ENCODE data around the gene BCAS3.

Gene BCAS3

GRCh38 chr17:61363601-61364462, 686.2 kb downstream of the BCAS3 start:
- no peak overlapping the region for H3K27ac ChIP-seq (ENCODE audit: insufficient read depth, low read depth, low read length, poor library complexity, severe bottlenecking)
- no peaks in the 10 kb centered on the region for H3K9me3 ChIP-seq (ENCODE audit: control insufficient read depth, low read length)
- WGBS, 2 experiments: 94% methylated on average over 13 of the region's 13 CpGs
- no peaks in the 10 kb centered on the region for H3K36me3 ChIP-seq (ENCODE audit: control insufficient read depth, insufficient read depth, low read length)
- no peak overlapping the region for H3K4me3 ChIP-seq (ENCODE audit: insufficient read depth, low read depth, low read length)
- no peaks in the 10 kb centered on the region for H3K27me3 ChIP-seq (ENCODE audit: control insufficient read depth, insufficient read depth, low read length, poor library complexity, severe bottlenecking)
- H3K4me1 ChIP-seq (ENCODE audit: control insufficient read depth, insufficient read depth, low read length): peaks cover 5% of the 10 kb centered on the region

DNA sequence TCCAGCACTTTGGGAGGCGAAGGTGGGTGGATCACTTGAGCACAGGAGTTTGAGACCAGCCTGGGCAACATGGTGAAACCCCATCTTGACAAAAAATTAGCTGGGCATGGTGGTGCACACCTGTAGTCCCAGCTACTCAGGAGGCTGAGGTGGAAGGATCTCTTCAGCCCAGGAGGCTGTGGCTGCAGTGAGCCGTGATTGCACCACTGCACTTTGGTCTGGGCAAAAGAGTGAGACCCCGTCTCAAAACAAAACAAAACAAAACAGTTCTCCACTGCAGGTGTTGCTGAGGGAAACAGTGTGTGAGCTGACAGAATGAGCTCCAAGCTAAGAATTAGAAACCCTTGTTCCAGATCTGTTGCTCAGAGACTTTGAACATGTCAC, 686.8 kb downstream of the BCAS3 start:
- no peaks in the 10 kb centered on the region for H3K9me3 ChIP-seq (ENCODE audit: control insufficient read depth, low read length)
- H3K4me1 ChIP-seq (ENCODE audit: control insufficient read depth, insufficient read depth, low read length): peaks cover 8% of the 10 kb centered on the region
- 88 to 96% methylated on average over 3 of the region's 3 CpGs for WGBS, 2 experiments
- no peaks in the 10 kb centered on the region for H3K27me3 ChIP-seq (ENCODE audit: control insufficient read depth, insufficient read depth, low read length, poor library complexity, severe bottlenecking)
- no peak overlapping the region for H3K27ac ChIP-seq (ENCODE audit: insufficient read depth, low read depth, low read length, poor library complexity, severe bottlenecking)
- H3K4me3 ChIP-seq (ENCODE audit: insufficient read depth, low read depth, low read length): no peak overlapping the region
- no peaks in the 10 kb centered on the region for H3K36me3 ChIP-seq (ENCODE audit: control insufficient read depth, insufficient read depth, low read length)

GRCh38 chr17:61366076-61366714, 688.5 kb downstream of the BCAS3 start:
- WGBS, 2 experiments: 92 to 95% methylated on average over 8 of the region's 8 CpGs
- Histone ChIP-seq H3K4me3 (ENCODE audit: insufficient read depth, low read depth, low read length) (no peak overlapping the region), H3K9me3 (ENCODE audit: control insufficient read depth, low read length) (no peaks in the 10 kb centered on the region), H3K27me3 (ENCODE audit: control insufficient read depth, insufficient read depth, low read length, poor library complexity, severe bottlenecking) (no peaks in the 10 kb centered on the region), H3K4me1 (ENCODE audit: control insufficient read depth, insufficient read depth, low read length) (peaks cover 8% of the 10 kb centered on the region), H3K36me3 (ENCODE audit: control insufficient read depth, insufficient read depth, low read length) (no peaks in the 10 kb centered on the region), H3K27ac (ENCODE audit: insufficient read depth, low read depth, low read length, poor library complexity, severe bottlenecking) (no peak overlapping the region)

- 89 to 90% methylated on average over 19 of the region's 19 CpGs for WGBS, 2 experiments
- H3K4me1 ChIP-seq (ENCODE audit: control insufficient read depth, insufficient read depth, low read length): peaks cover 8% of the 10 kb centered on the region
- no peaks in the 10 kb centered on the region for H3K9me3 ChIP-seq (ENCODE audit: control insufficient read depth, low read length)
- H3K27me3 ChIP-seq (ENCODE audit: control insufficient read depth, insufficient read depth, low read length, poor library complexity, severe bottlenecking): no peaks in the 10 kb centered on the region
- H3K27ac ChIP-seq (ENCODE audit: insufficient read depth, low read depth, low read length, poor library complexity, severe bottlenecking): no peak overlapping the region
- H3K4me3 ChIP-seq (ENCODE audit: insufficient read depth, low read depth, low read length): no peak overlapping the region
- no peaks in the 10 kb centered on the region for H3K36me3 ChIP-seq (ENCODE audit: control insufficient read depth, insufficient read depth, low read length)
Measured at GRCh38 chr17:61366715-61367413, 689.2 kb downstream of the BCAS3 start.

- 96% methylated on average over 27 of the region's 27 CpGs for WGBS, 2 experiments
- Histone ChIP-seq H3K4me1 (ENCODE audit: control insufficient read depth, insufficient read depth, low read length) (peaks cover 8% of the 10 kb centered on the region), H3K27me3 (ENCODE audit: control insufficient read depth, insufficient read depth, low read length, poor library complexity, severe bottlenecking) (no peaks in the 10 kb centered on the region), H3K4me3 (ENCODE audit: insufficient read depth, low read depth, low read length) (no peak overlapping the region), H3K27ac (ENCODE audit: insufficient read depth, low read depth, low read length, poor library complexity, severe bottlenecking) (no peak overlapping the region), H3K9me3 (ENCODE audit: control insufficient read depth, low read length) (no peaks in the 10 kb centered on the region), H3K36me3 (ENCODE audit: control insufficient read depth, insufficient read depth, low read length) (no peaks in the 10 kb centered on the region)
Measured at GRCh38 chr17:61368049-61368831, 690.6 kb downstream of the BCAS3 start.

GRCh38 chr17:61368832-61369450, 691.3 kb downstream of the BCAS3 start:
- no peaks in the 10 kb centered on the region for H3K9me3 ChIP-seq (ENCODE audit: control insufficient read depth, low read length)
- WGBS, 2 experiments: 81 to 86% methylated on average over 7 of the region's 7 CpGs
- H3K27ac ChIP-seq (ENCODE audit: insufficient read depth, low read depth, low read length, poor library complexity, severe bottlenecking): no peak overlapping the region
- no peaks in the 10 kb centered on the region for H3K27me3 ChIP-seq (ENCODE audit: control insufficient read depth, insufficient read depth, low read length, poor library complexity, severe bottlenecking)
- no peak overlapping the region for H3K4me3 ChIP-seq (ENCODE audit: insufficient read depth, low read depth, low read length)
- no peaks in the 10 kb centered on the region for H3K36me3 ChIP-seq (ENCODE audit: control insufficient read depth, insufficient read depth, low read length)
- H3K4me1 ChIP-seq (ENCODE audit: control insufficient read depth, insufficient read depth, low read length): peaks cover 8% of the 10 kb centered on the region

DNA sequence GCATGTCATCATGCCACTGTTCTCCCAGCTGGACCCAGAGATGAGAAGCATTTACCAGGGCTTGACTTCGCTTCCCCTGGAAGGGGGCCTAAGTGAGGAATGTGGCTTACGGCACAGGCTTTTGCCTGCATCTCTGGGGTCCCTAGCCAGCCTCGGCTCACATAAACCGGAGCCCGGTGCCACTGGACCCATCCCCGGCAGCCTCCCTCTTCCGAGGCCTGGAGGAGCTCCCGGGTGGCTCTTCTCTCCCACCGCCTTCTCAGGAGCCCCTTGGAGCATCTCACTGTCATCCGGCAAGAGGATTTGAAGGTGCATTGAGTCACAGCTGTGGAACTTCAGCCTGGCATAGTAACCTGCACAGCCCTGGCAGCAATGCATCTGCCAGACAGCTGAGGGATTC, 692.1 kb downstream of the BCAS3 start:
- Histone ChIP-seq H3K4me3 (ENCODE audit: insufficient read depth, low read depth, low read length) (no peak overlapping the region), H3K4me1 (ENCODE audit: control insufficient read depth, insufficient read depth, low read length) (peaks cover 8% of the 10 kb centered on the region), H3K9me3 (ENCODE audit: control insufficient read depth, low read length) (no peaks in the 10 kb centered on the region), H3K27me3 (ENCODE audit: control insufficient read depth, insufficient read depth, low read length, poor library complexity, severe bottlenecking) (no peaks in the 10 kb centered on the region), H3K36me3 (ENCODE audit: control insufficient read depth, insufficient read depth, low read length) (no peaks in the 10 kb centered on the region), H3K27ac (ENCODE audit: insufficient read depth, low read depth, low read length, poor library complexity, severe bottlenecking) (no peak overlapping the region)
- WGBS, 2 experiments: 91 to 96% methylated on average over 10 of the region's 10 CpGs

GRCh38 chr17:61371179-61371578, 693.5 kb downstream of the BCAS3 start:
- WGBS, 2 experiments: 82 to 83% methylated on average over 1 of the region's 1 CpG
- H3K27ac ChIP-seq (ENCODE audit: insufficient read depth, low read depth, low read length, poor library complexity, severe bottlenecking): no peak overlapping the region
- no peak overlapping the region for H3K4me3 ChIP-seq (ENCODE audit: insufficient read depth, low read depth, low read length)
- peaks cover 8% of the 10 kb centered on the region for H3K4me1 ChIP-seq (ENCODE audit: control insufficient read depth, insufficient read depth, low read length)
- H3K36me3 ChIP-seq (ENCODE audit: control insufficient read depth, insufficient read depth, low read length): no peaks in the 10 kb centered on the region
- no peaks in the 10 kb centered on the region for H3K27me3 ChIP-seq (ENCODE audit: control insufficient read depth, insufficient read depth, low read length, poor library complexity, severe bottlenecking)
- H3K9me3 ChIP-seq (ENCODE audit: control insufficient read depth, low read length): no peaks in the 10 kb centered on the region

DNA sequence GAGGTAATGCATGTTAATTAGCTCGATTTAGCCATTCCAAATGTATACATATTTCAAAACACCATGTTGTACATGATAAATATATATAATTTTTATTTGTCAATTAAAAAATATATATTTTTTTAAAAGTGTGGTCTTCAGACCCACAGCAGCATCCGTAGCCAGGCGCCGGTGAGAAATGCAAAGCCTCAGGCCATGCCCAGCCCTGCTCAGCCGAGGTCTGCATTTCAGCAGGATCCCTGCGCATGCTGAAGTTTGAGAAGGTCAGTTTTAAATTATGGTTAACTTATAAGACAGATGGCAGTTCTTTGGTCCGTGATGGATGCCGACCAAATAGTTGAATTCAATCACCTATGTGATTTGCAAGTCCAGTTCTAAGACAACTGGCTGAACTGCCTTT, 694.0 kb downstream of the BCAS3 start:
- no peaks in the 10 kb centered on the region for H3K27me3 ChIP-seq (ENCODE audit: control insufficient read depth, insufficient read depth, low read length, poor library complexity, severe bottlenecking)
- no peaks in the 10 kb centered on the region for H3K9me3 ChIP-seq (ENCODE audit: control insufficient read depth, low read length)
- 96 to 97% methylated on average over 7 of the region's 8 CpGs for WGBS, 2 experiments
- peaks cover 8% of the 10 kb centered on the region for H3K4me1 ChIP-seq (ENCODE audit: control insufficient read depth, insufficient read depth, low read length)
- H3K36me3 ChIP-seq (ENCODE audit: control insufficient read depth, insufficient read depth, low read length): no peaks in the 10 kb centered on the region
- no peak overlapping the region for H3K4me3 ChIP-seq (ENCODE audit: insufficient read depth, low read depth, low read length)
- H3K27ac ChIP-seq (ENCODE audit: insufficient read depth, low read depth, low read length, poor library complexity, severe bottlenecking): no peak overlapping the region
